Neuronal stem cell (in vitro differentiated cells): ENCODE results near the gene DDX56.

ENCODE experiments used
- DNase-seq: peaks from one replicate; pipeline ENCODE4 v3.0.0-alpha.2; 2013; ENCODE audit warnings: low spot score
- H2AFZ ChIP-seq: one replicate; pipeline ENCODE4 v1.6.1; 2013; ENCODE audit warnings: mild to moderate bottlenecking, low read length, inconsistent platforms
- H2AK5ac ChIP-seq: 2 replicates; pipeline ENCODE4 v1.6.1; 2013; ENCODE audit warnings: low read depth, mild to moderate bottlenecking, inconsistent platforms, low read length, moderate library complexity, mixed read lengths
- H2BK120ac ChIP-seq: 2 replicates; pipeline ENCODE4 v1.6.1; 2013; ENCODE audit warnings: low read depth, mild to moderate bottlenecking, inconsistent platforms, low read length, moderate library complexity, mixed read lengths
- H2BK12ac ChIP-seq: one replicate; pipeline ENCODE4 v1.6.1; 2013; ENCODE audit warnings: low read length, inconsistent platforms
- H2BK15ac ChIP-seq: 2 replicates; pipeline ENCODE4 v1.6.1; 2013; ENCODE audit warnings: mild to moderate bottlenecking, low read length, inconsistent platforms, mixed read lengths
- H2BK5ac ChIP-seq: one replicate; pipeline ENCODE4 v1.6.1; 2013; ENCODE audit warnings: inconsistent platforms, mild to moderate bottlenecking, low read length, moderate library complexity
- H3K14ac ChIP-seq: one replicate; pipeline ENCODE4 v1.6.1; 2013; ENCODE audit warnings: low read length, inconsistent platforms
- H3K18ac ChIP-seq: 2 replicates; pipeline ENCODE4 v1.6.1; 2013; ENCODE audit warnings: low read length, inconsistent platforms
- H3K23ac ChIP-seq: 2 replicates; pipeline ENCODE4 v1.6.1; 2013; ENCODE audit warnings: low read depth, mild to moderate bottlenecking, mixed read lengths, low read length, inconsistent platforms; ENCODE audit not compliant: poor library complexity
- H3K27ac ChIP-seq: replicated peaks from 3 replicates; pipeline ENCODE4 v1.5.1; 2013; ENCODE audit warnings: low read length, inconsistent platforms
- H3K27me3 ChIP-seq, 3 experiments: 2 replicates each; pipeline ENCODE4 v1.6.1; 2013; ENCODE audit warnings: low read length in 3 of 3, mild to moderate bottlenecking in 2 of 3, inconsistent platforms in 1 of 3, low read depth in 1 of 3, mixed read lengths in 1 of 3, moderate library complexity in 1 of 3; ENCODE audit not compliant: control insufficient read depth in 3 of 3, insufficient read depth in 3 of 3
- H3K36me3 ChIP-seq, 2 donors: replicated peaks in 1 of 2; 2 replicates each; pipeline ENCODE4 v1.6.1; 2013; ENCODE audit warnings: low read length in 2 of 2; ENCODE audit not compliant: control insufficient read depth in 2 of 2, insufficient read depth in 2 of 2
- H3K4ac ChIP-seq: 2 replicates; pipeline ENCODE4 v1.6.1; 2013; ENCODE audit warnings: inconsistent platforms, mild to moderate bottlenecking, low read length, moderate library complexity
- H3K4me1 ChIP-seq, 2 donors: 1 replicate in 1 of 2; 2 replicates in 1 of 2; pipeline ENCODE4 v1.6.1; 2013; ENCODE audit warnings: low read length in 2 of 2, low read depth in 1 of 2; ENCODE audit not compliant: control insufficient read depth in 2 of 2, insufficient read depth in 1 of 2
- H3K4me2 ChIP-seq: one replicate; pipeline ENCODE4 v1.6.1; 2013; ENCODE audit warnings: mild to moderate bottlenecking, low read length, inconsistent platforms; ENCODE audit not compliant: insufficient read depth, poor library complexity, severe bottlenecking
- H3K4me3 ChIP-seq, 2 donors: 2 replicates each; pipeline ENCODE4 v1.5.1; 2013; ENCODE audit warnings: low read length in 2 of 2, mild to moderate bottlenecking in 2 of 2, inconsistent platforms in 1 of 2, moderate library complexity in 1 of 2
- H3K79me1 ChIP-seq: one replicate; pipeline ENCODE4 v1.6.1; 2013; ENCODE audit warnings: low read depth, mild to moderate bottlenecking, inconsistent platforms, low read length, moderate library complexity
- H3K9ac ChIP-seq: one replicate; pipeline ENCODE4 v1.6.1; 2013; ENCODE audit warnings: mild to moderate bottlenecking, low read depth, low read length, inconsistent platforms; ENCODE audit not compliant: poor library complexity
- H3K9me3 ChIP-seq, 2 donors: replicated peaks in 1 of 2; 2 replicates each; pipeline versions ENCODE3 to v1.6.1; 2013; ENCODE audit warnings: low read length in 2 of 2, mild to moderate bottlenecking in 2 of 2, inconsistent platforms in 1 of 2, low read depth in 1 of 2, mixed read lengths in 1 of 2, moderate library complexity in 1 of 2; ENCODE audit not compliant: control insufficient read depth in 2 of 2, insufficient read depth in 1 of 2
- H4K8ac ChIP-seq: one replicate; pipeline ENCODE4 v1.6.1; 2013; ENCODE audit warnings: low read depth, mild to moderate bottlenecking, inconsistent platforms, low read length, moderate library complexity
- H4K91ac ChIP-seq: one replicate; pipeline ENCODE4 v1.6.1; 2013; ENCODE audit warnings: low read length, low read depth, mild to moderate bottlenecking, inconsistent platforms; ENCODE audit not compliant: poor library complexity
- WGBS, 2 donors: extraction: QIAGEN DNeasy Blood & Tissue Kit; methylation state at CpG; one replicate each; pipeline ENCODE4 v1.1.7; 2013; ENCODE audit warnings: missing lambda C conversion rate in 2 of 2, mixed read lengths in 1 of 2; ENCODE audit not compliant: insufficient read length in 2 of 2, insufficient replicate concordance in 1 of 2; ENCODE audit errors: extremely low coverage in 2 of 2; 5-methylcytosine and 5-hydroxymethylcytosine counted together

Gene DDX56

GRCh38 chr7:44548893-44549292 lies 24.8 kb downstream of the DDX56 start:
- Histone ChIP-seq H3K4me1 (no peaks in the 10 kb centered on the region), H3K4me3 (no peak overlapping the region), H2AK5ac (no peak overlapping the region), H3K23ac (no peak overlapping the region), H3K4me2 (no peak overlapping the region), H3K18ac (no peak overlapping the region), H3K9me3 (no peaks in the 10 kb centered on the region), H3K36me3 (no peaks in the 10 kb centered on the region), H2BK15ac (no peak overlapping the region), H3K27me3 (no peaks in the 10 kb centered on the region), H4K8ac (no peak overlapping the region), H2AFZ (no peak overlapping the region), H3K27ac (no peak overlapping the region), H3K9ac (no peak overlapping the region), H3K14ac (no peak overlapping the region), H3K4ac (no peak overlapping the region), H2BK5ac (no peak overlapping the region), H2BK12ac (no peak overlapping the region), H3K79me1 (no peaks in the 10 kb centered on the region), H2BK120ac (no peak overlapping the region), H4K91ac (no peak overlapping the region)
- no CpG with 5 or more reads among the region's 3 CpGs for WGBS, 2 donors
- no peak for DNase-seq

GRCh38 chr7:44547536-44548231 lies 26.0 kb downstream of the DDX56 start:
- H3K27ac ChIP-seq: no peak overlapping the region
- H3K14ac ChIP-seq: no peak overlapping the region
- H3K18ac ChIP-seq: no peak overlapping the region
- no peak overlapping the region for H2BK12ac ChIP-seq
- no peak overlapping the region for H2AK5ac ChIP-seq
- no peak overlapping the region for H2BK5ac ChIP-seq
- H3K4ac ChIP-seq: no peak overlapping the region
- no peak for DNase-seq
- no peaks in the 10 kb centered on the region for H3K4me1 ChIP-seq
- H2AFZ ChIP-seq: no peak overlapping the region
- no peaks in the 10 kb centered on the region for H3K79me1 ChIP-seq
- no peaks in the 10 kb centered on the region for H3K27me3 ChIP-seq
- H3K9me3 ChIP-seq: no peaks in the 10 kb centered on the region
- H4K8ac ChIP-seq: no peak overlapping the region
- WGBS, 2 donors: no CpG with 5 or more reads among the region's 6 CpGs
- H2BK120ac ChIP-seq: no peak overlapping the region
- no peak overlapping the region for H3K9ac ChIP-seq
- H3K4me3 ChIP-seq: peak overlapping the region in 1 of 2 donors; percentile 54
- no peak overlapping the region for H3K23ac ChIP-seq
- H3K36me3 ChIP-seq: no peaks in the 10 kb centered on the region
- no peak overlapping the region for H4K91ac ChIP-seq
- no peak overlapping the region for H2BK15ac ChIP-seq
- no peak overlapping the region for H3K4me2 ChIP-seq

GRCh38 chr7:44541876-44542610 lies 31.7 kb downstream of the DDX56 start:
- H2BK15ac ChIP-seq: no peak overlapping the region
- H3K23ac ChIP-seq: no peak overlapping the region
- no peaks in the 10 kb centered on the region for H3K9me3 ChIP-seq
- no CpG with 5 or more reads among the region's 6 CpGs for WGBS, 2 donors
- peaks cover 0 to 3% of the 10 kb centered on the region in 2 donors for H3K4me1 ChIP-seq
- H3K36me3 ChIP-seq: no peaks in the 10 kb centered on the region
- no peak overlapping the region for H3K14ac ChIP-seq
- no peak overlapping the region for H3K27ac ChIP-seq
- no peak overlapping the region for H3K4ac ChIP-seq
- peak overlapping the region; percentile 56 for H2AFZ ChIP-seq
- H4K8ac ChIP-seq: no peak overlapping the region
- H3K4me2 ChIP-seq: no peak overlapping the region
- H3K9ac ChIP-seq: no peak overlapping the region
- no peak overlapping the region for H2BK12ac ChIP-seq
- H3K4me3 ChIP-seq: no peak overlapping the region
- H3K27me3 ChIP-seq: peaks cover 0 to 12% (median 0%) of the 10 kb centered on the region in 3 experiments
- no peak overlapping the region for H2BK120ac ChIP-seq
- H3K18ac ChIP-seq: no peak overlapping the region
- H3K79me1 ChIP-seq: no peaks in the 10 kb centered on the region
- DNase-seq: no peak
- H2BK5ac ChIP-seq: no peak overlapping the region
- H2AK5ac ChIP-seq: no peak overlapping the region
- no peak overlapping the region for H4K91ac ChIP-seq
